Measurements from ENCODE around the gene BNIP3.

BNIP3 gene

GRCh38 chr10:131937836-131938235 is 43.9 kb downstream of the BNIP3 start:
- H3K4me3 ChIP-seq = no peak overlapping the region
- no peaks in the 10 kb centered on the region for H3K9me3 ChIP-seq (replicated peaks in 1 of 11)
- peaks cover 57 to 98% (median 81%) of the 10 kb centered on the region in 11 experiments for H4K20me1 ChIP-seq
- H3K27me3 ChIP-seq = no peaks in the 10 kb centered on the region
- H3K4me1 ChIP-seq = peaks cover 12 to 47% (median 45%) of the 10 kb centered on the region in 10 experiments
- H3K36me3 ChIP-seq = peaks cover 78 to 95% (median 82%) of the 10 kb centered on the region in 11 experiments
- no peak overlapping the region for H3K9ac ChIP-seq
- no peak for TF ChIP-seq Cebpa-rat (IDR thresholded peaks at IDR 0.05)
- 0 out of 22 replicates have a peak overlapping the region, but pooled peaks of 1 of the 11 experiments have one; percentile 78 for H3K4me2 ChIP-seq
- H3K27ac ChIP-seq = no peak overlapping the region

DNA sequence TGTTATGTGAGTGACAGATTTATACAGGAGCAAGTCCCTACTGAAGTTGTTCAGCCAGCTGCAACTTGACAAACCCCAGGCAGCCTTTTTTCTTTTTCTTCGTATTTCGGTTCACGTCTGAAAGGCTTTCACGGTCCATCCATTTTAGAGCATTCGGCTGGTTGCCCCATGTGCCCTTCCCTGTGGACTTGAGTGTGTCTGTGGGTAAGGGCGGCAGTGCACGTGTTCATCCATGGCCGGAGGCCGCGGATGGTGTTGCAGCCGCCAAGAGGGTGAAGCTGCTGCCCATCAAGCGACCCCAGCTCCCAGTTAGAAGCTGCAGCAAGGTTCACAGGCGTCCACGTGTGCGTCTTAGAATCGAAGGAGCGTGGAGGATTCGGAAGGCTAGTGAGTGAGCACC is 45.0 kb downstream of the BNIP3 start:
- Histone ChIP-seq H3K36me3 (peaks cover 70 to 84% (median 72%) of the 10 kb centered on the region in 11 experiments), H3K4me3 (no peak overlapping the region), H3K9me3 (replicated peaks in 1 of 11) (no peaks in the 10 kb centered on the region), H3K27me3 (no peaks in the 10 kb centered on the region), H3K9ac (peak overlapping the region in 6 of 11 experiments; percentile 3 to 29 (median 18); a peak in 6 of 22 replicates), H4K20me1 (peaks cover 67 to 98% (median 87%) of the 10 kb centered on the region in 11 experiments), H3K27ac (peak overlapping the region in 5 of 11 experiments; percentile 4 to 50 (median 24); a peak in 4 of 22 replicates), H3K4me1 (peaks cover 12 to 58% (median 55%) of the 10 kb centered on the region in 10 experiments), H3K4me2 (peak overlapping the region; percentile 2 to 79 (median 66); a peak in 19 of 22 replicates)
- no peak for TF ChIP-seq Cebpa-rat (IDR thresholded peaks at IDR 0.05)

DNA sequence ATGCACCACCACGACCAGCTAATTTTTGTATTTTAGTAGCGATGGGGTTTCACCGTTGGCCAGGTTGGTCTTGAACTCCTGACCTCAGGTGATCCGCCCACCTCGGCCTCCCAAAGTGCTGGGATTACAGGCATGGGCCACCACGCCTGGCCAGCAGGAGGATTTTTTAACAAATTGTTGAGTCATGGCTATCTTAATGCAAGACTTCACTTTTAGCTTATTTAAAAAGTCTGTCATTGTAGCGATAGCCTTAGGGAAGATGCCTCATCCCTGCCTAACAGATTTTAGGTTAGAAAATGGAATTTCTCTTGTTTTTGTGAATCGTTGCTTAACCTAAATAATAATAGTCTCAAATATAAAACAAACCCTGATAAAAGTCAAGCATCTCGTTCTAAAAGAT is 45.4 kb downstream of the BNIP3 start:
- peak overlapping the region in 1 of 11 experiments; percentile 13; a peak in 2 of 22 replicates for H3K9ac ChIP-seq
- peak overlapping the region in 10 of 11 experiments; percentile 6 to 79 (median 68); a peak in 18 of 22 replicates for H3K4me2 ChIP-seq
- TF ChIP-seq Cebpa-rat (IDR thresholded peaks at IDR 0.05) = no peak
- peaks cover 71 to 98% (median 90%) of the 10 kb centered on the region in 11 experiments for H4K20me1 ChIP-seq
- H3K4me3 ChIP-seq = no peak overlapping the region
- no peaks in the 10 kb centered on the region for H3K9me3 ChIP-seq (replicated peaks in 1 of 11)
- H3K36me3 ChIP-seq = peaks cover 66 to 80% (median 68%) of the 10 kb centered on the region in 11 experiments
- H3K27me3 ChIP-seq = no peaks in the 10 kb centered on the region
- peak overlapping the region in 3 of 11 experiments; percentile 4 to 50 (median 29); a peak in 2 of 22 replicates for H3K27ac ChIP-seq
- H3K4me1 ChIP-seq = peaks cover 15 to 62% (median 59%) of the 10 kb centered on the region in 10 experiments

DNA sequence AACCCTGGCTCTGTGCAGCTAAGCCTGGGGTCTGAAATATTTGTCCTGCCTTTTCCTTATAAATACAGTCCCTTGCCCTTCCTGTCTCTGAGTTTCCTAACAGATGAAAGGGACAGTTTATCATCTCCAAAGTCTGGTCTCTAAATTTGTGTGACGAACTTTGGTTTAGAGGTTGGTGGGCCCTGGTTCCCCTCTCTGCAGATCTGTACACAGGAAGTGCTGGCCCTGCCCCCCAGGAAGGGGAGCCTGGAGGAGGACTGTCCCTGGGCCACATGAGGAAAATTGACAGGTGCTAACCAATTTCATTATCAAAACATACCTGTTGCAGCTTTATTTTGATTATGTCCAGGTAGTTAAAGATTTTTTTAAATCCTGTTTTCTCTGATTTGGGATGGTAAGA is 46.5 kb downstream of the BNIP3 start:
- no peak overlapping the region for H3K4me3 ChIP-seq
- H3K27ac ChIP-seq = peak overlapping the region in 5 of 11 experiments; percentile 15 to 52 (median 18); a peak in 5 of 22 replicates
- peak overlapping the region; percentile 4 to 79 (median 66) for H3K4me2 ChIP-seq
- H3K36me3 ChIP-seq = peaks cover 55 to 76% (median 58%) of the 10 kb centered on the region in 11 experiments
- H3K4me1 ChIP-seq = peaks cover 24 to 73% (median 69%) of the 10 kb centered on the region in 10 experiments
- peak overlapping the region in 5 of 11 experiments; percentile 4 to 48 (median 32); a peak in 6 of 22 replicates for H3K9ac ChIP-seq
- no peaks in the 10 kb centered on the region for H3K9me3 ChIP-seq (replicated peaks in 1 of 11)
- no peaks in the 10 kb centered on the region for H3K27me3 ChIP-seq
- peaks cover 82 to 98% (median 96%) of the 10 kb centered on the region in 11 experiments for H4K20me1 ChIP-seq
- TF ChIP-seq Cebpa-rat (IDR thresholded peaks at IDR 0.05) = no peak

DNA sequence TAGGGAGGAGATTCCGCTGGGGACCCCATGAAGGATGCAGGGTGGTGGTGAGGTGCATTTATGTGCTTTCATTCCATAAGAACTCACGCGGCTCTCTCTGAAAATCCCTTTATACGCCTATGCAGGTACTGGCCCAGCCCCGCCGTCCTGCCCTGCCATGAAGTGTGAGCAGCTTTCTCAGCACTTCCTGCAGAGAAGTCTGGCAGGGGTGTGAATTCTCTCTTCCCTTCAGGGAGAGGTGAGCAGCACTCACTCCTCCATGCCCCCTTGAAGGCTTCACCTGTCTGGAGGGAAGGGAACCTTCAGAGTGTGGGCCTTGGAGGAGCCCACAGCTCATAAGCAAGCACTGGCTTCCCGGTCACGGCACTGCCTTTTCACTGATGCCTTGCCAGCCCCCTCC is 47.0 kb downstream of the BNIP3 start:
- Histone ChIP-seq H3K36me3 (peaks cover 52 to 76% (median 57%) of the 10 kb centered on the region in 11 experiments), H3K4me1 (peaks cover 24 to 78% (median 74%) of the 10 kb centered on the region in 10 experiments)

DNA sequence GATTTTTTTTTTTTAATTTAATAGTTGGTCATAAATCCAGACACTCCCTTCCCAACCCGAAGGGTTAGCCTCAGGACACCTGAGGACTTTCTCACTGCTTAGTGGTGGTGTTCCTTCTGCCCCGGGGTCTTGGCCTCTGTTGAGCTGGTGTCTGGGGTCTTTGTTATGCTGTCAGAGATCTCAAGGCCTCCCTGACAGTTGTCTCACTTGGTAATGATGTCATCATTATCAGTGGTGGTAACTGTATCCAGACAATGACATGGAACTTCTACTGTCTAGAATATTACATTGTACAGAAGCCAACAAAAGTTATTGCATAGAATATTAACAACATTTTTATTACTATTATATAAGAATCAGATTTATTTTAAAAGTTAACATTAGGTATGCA is 48.0 kb downstream of the BNIP3 start:
- Histone ChIP-seq H4K20me1 (peaks cover 91 to 100% (median 100%) of the 10 kb centered on the region in 11 experiments), H3K4me2 (peak overlapping the region in 4 of 11 experiments; percentile 5 to 73 (median 41); a peak in 3 of 22 replicates), H3K36me3 (peaks cover 46 to 73% (median 55%) of the 10 kb centered on the region in 11 experiments)

More for the DNA sequence above, 47.0 kb downstream of the BNIP3 start:
- Histone ChIP-seq H3K27me3 (no peaks in the 10 kb centered on the region), H4K20me1 (peaks cover 86 to 99% (median 96%) of the 10 kb centered on the region in 11 experiments), H3K4me3 (no peak overlapping the region), H3K9me3 (replicated peaks in 1 of 11) (no peaks in the 10 kb centered on the region), H3K9ac (peak overlapping the region in 5 of 11 experiments; percentile 4 to 48 (median 32); a peak in 6 of 22 replicates), H3K27ac (peak overlapping the region in 5 of 11 experiments; percentile 15 to 52 (median 18); a peak in 6 of 22 replicates), H3K4me2 (peak overlapping the region; percentile 4 to 79 (median 66); a peak in 21 of 22 replicates)
- no peak for TF ChIP-seq Cebpa-rat (IDR thresholded peaks at IDR 0.05)

GRCh38 chr10:131933016-131933695 is 48.6 kb downstream of the BNIP3 start:
- peaks cover 41 to 68% (median 50%) of the 10 kb centered on the region in 11 experiments for H3K36me3 ChIP-seq
- H3K9ac ChIP-seq = no peak overlapping the region
- peak overlapping the region in 1 of 11 experiments; percentile 9; a peak in 1 of 22 replicates for H3K27ac ChIP-seq
- H3K4me2 ChIP-seq = peak overlapping the region in 5 of 11 experiments; percentile 4 to 73 (median 6); a peak in 5 of 22 replicates
- TF ChIP-seq Cebpa-rat (IDR thresholded peaks at IDR 0.05) = no peak
- H3K4me1 ChIP-seq = peaks cover 41 to 94% (median 90%) of the 10 kb centered on the region in 10 experiments
- no peak overlapping the region for H3K4me3 ChIP-seq
- no peaks in the 10 kb centered on the region for H3K9me3 ChIP-seq (replicated peaks in 1 of 11)
- no peaks in the 10 kb centered on the region for H3K27me3 ChIP-seq
- H4K20me1 ChIP-seq = peaks cover 91 to 100% (median 100%) of the 10 kb centered on the region in 11 experiments

More for the DNA sequence above, 48.0 kb downstream of the BNIP3 start:
- Histone ChIP-seq H3K9ac (no peak overlapping the region), H3K4me3 (no peak overlapping the region), H3K4me1 (peaks cover 35 to 88% (median 85%) of the 10 kb centered on the region in 10 experiments), H3K9me3 (replicated peaks in 1 of 11) (no peaks in the 10 kb centered on the region), H3K27ac (no peak overlapping the region), H3K27me3 (no peaks in the 10 kb centered on the region)
- no peak for TF ChIP-seq Cebpa-rat (IDR thresholded peaks at IDR 0.05)

- H3K9ac ChIP-seq = peak overlapping the region in 1 of 11 experiments; percentile 42; a peak in 1 of 22 replicates
These were observed 49.7 kb downstream of the BNIP3 start for GRCh38 chr10:131931981-131932380.

More at GRCh38 chr10:131931981-131932380, 49.7 kb downstream of the BNIP3 start:
- peaks cover 92 to 100% (median 100%) of the 10 kb centered on the region in 11 experiments for H4K20me1 ChIP-seq
- H3K27ac ChIP-seq = 0 out of 22 replicates have a peak overlapping the region, but pooled peaks of 1 of the 11 experiments have one; percentile 35
- peaks cover 29 to 56% (median 42%) of the 10 kb centered on the region in 11 experiments; a peak in 21 of 22 replicates for H3K36me3 ChIP-seq
- peak overlapping the region in 7 of 11 experiments; percentile 27 to 81 (median 64); a peak in 12 of 22 replicates for H3K4me2 ChIP-seq
- no peaks in the 10 kb centered on the region for H3K9me3 ChIP-seq (replicated peaks in 1 of 11)
- H3K4me3 ChIP-seq = no peak overlapping the region
- TF ChIP-seq Cebpa-rat (IDR thresholded peaks at IDR 0.05) = no peak
- H3K27me3 ChIP-seq = no peaks in the 10 kb centered on the region
- peaks cover 52 to 100% (median 97%) of the 10 kb centered on the region in 10 experiments for H3K4me1 ChIP-seq
